GM20431 (cell line): ENCODE results near the gene RELN.
"Not testable (repeated sequence)": the region's sequence is repeated elsewhere in the genome, so short reads cannot be mapped to it uniquely, and the experiment has no call there.

ENCODE experiments used
- in situ Hi-C: fragments of 300-500 bp; cut with MseI, MboI; formaldehyde crosslinking; loops from one replicate; pipeline ENCODE4 v1.15.0; 2020; ENCODE audit warnings: low sequenced_read_pairs; ENCODE audit not compliant: unreplicated experiment

Gene RELN

GRCh38 chr7:103797647-103798307 lies 191.7 kb downstream of the RELN start:
- in situ Hi-C loops, result no loop called here

- in situ Hi-C loops, result no loop called here
Measured at GRCh38 chr7:103796327-103796962, 193.0 kb downstream of the RELN start.

GRCh38 chr7:103795787-103796186 lies 193.7 kb downstream of the RELN start:
- in situ Hi-C loops, result no loop called here

- in situ Hi-C loops, result no loop called here
Measured at GRCh38 chr7:103795107-103795506, 194.4 kb downstream of the RELN start.

- in situ Hi-C loops, result no loop called here
Measured at GRCh38 chr7:103794424-103794823, 195.0 kb downstream of the RELN start.

DNA sequence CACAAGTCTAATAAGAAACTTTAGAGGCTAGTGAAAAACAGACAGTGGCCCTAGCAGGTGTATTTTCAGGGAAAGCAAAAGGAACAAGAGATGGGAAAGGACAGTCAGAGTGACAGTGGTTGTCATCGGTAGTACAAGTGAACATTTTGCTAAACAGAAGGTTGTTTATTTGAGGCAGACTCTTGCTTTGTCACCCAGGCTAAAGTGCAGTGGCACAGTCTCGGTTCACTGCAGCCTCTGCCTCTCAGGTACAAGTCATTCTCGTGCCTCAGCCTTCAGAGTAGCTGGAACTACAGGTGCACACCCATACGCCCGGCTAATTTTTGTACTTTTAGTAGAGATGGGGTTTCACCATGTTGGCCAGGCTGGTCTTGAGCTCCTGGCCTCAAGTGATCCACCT lies 195.8 kb downstream of the RELN start:
- in situ Hi-C loops, result no loop called here

- in situ Hi-C loops, result no loop called here
Measured at GRCh38 chr7:103791894-103792293, 197.6 kb downstream of the RELN start.

- in situ Hi-C loops, result not testable (repeated sequence)
Measured at GRCh38 chr7:103787041-103787440, 202.4 kb downstream of the RELN start.

DNA sequence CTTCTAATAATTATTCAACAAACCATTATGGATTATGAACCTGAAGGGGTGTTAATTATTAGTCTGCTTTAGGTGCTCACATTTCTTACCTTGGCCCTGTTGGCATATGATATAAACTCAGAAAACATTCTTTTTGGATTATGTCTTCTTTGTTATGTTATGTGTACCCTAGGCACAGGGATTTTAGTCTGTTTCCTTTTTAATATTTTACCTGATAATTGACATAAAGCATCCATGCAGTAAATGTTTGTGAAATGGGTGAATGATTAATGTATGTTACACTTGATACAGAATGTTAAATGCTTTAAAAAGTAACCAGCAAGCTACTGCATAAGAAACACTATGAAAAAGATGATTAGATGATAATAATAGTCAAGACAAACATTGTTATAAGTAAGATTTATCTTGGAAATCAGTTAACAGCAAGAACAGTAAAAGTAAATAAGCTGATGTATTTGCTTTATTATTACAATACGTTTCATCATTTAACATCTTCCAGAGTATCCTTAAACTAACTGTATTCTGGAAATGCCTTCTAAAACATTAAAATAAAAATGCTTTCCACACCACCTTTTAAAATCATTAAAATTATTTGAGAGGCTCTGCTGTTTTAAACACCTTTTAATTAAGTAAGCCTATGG lies 204.7 kb downstream of the RELN start:
- in situ Hi-C loops, result no loop called here

- in situ Hi-C loops, result no loop called here
Measured at GRCh38 chr7:103781409-103781808, 208.0 kb downstream of the RELN start.

- in situ Hi-C loops, result not testable (repeated sequence)
Measured at GRCh38 chr7:103780561-103780960, 208.9 kb downstream of the RELN start.

DNA sequence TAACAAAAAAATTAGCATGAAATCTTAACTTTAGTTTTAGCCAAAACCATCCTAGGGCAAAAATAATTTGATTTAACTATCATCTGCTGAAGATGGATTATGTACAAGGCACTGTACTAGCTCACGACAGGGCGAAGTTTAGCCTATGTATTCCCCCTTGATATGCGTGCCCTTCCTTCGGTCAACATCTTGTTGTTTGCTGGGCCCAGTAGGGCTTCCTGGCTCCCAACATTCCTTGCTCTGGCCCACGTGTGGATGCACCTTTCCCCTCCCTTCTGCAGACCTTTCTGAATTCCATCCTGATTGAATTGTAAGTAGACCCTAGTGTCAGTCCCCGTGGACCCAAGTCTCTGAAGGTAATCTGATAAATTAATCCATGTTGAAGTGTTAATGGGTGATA lies 212.0 kb downstream of the RELN start:
- in situ Hi-C loops, result no loop called here

DNA sequence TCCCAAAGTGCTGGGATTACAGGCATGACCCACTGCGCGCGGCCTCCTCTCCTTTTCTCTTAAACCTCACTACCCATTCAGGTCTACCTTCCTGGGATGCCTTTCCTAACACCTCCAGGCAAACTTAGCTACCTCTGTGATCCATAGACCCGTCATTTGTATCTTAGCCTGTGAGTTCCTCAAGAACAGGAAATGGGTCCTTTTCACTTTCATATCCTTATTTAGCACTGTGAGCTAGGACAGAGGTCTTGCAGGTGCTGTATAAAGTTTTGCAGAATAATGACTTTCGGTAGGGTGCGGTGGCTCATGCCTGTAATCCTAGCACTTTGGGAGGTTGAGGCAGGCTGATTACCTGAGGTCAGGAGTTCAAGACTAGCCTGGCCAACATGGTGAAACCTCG lies 215.7 kb downstream of the RELN start:
- in situ Hi-C loops, result no loop called here

DNA sequence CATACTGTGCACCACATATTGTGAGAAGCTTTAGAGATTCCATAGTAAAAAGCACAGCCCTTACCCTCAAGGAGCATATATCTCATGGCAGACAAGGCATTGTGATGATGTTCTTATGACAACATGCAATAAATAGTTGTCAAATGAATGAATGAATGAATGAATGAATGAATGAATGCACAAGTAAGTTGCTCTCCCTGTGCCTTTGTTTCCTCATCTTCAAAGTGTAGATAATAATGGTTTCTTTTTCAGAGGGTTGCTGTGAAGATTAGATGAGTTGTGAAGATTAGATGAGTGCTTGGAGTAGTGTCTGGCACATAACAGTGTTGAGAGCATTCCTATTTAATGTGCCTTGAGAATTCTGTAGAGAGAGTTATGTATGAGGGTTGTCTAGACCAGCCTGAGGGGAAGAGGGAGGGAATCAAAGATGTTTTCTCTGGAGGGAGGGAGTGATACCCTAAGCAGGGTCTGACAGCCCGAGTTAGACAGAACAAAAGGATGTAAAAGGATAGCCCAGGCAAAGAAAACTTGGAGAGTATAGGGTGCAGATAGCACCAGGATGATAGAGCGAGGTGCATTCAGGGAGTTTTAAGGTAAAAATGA lies 217.2 kb downstream of the RELN start:
- in situ Hi-C loops, result no loop called here

- in situ Hi-C loops, result no loop called here
Measured at GRCh38 chr7:103771294-103771693, 218.2 kb downstream of the RELN start.

DNA sequence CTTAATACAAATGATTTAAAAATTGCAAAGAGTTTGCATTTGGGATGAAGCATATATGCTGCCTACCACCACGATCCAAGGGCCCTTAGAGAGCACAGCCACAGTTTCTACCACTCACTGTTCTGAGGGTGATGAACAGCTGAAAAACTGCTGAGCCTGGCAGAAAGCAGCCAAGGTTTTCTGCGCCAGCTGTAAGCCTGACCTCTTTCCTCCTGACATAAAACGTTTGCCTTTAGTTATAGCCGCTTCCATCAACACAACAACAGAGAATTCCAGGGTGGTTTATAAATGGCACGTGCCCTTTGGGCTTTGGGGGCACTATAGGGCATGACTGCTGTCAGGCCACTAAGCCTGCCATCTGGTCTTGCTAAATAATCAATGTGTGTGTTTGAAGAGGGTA lies 222.8 kb downstream of the RELN start:
- in situ Hi-C loops, result no loop called here

DNA sequence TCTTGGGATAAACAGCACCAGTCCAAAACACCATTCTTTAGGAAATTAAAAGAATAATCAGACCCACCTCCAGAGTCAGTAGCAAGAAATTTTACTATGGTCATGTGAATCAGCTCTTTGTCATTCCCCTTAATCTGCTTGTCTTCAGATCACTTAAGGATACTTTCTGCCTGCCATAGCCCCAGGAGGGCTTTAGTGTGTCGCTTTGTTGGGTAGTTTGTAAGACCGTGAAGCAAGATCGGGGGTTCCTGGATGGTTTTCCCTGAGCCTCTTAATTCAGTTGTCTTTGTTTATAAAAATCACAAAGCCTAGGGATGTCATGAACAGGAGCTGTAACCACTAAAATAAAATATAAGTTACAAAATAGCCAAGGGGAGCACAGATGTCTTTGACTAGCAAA lies 223.6 kb downstream of the RELN start:
- in situ Hi-C loops, result no loop called here

DNA sequence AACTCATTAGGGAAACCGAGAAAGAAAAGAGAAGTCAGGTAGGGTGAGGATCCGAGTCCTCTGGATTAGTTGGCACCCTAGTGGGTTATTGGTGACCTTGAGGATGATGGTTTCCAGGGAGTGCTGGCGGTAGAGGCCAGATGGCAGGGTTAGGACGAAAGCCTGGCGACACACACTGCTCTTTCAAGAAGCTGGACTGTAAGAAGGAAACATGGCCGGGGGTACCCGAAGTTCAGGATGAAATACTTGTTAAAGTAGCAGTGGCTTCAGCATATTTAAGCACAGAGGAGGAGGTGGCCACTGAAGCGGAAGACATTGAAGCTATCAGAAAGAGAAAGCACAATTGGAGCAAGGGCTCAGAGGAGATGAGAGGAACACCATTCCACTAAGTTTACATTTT lies 224.6 kb downstream of the RELN start:
- in situ Hi-C loops, result no loop called here

- in situ Hi-C loops, result no loop called here
Measured at GRCh38 chr7:103762877-103763276, 226.6 kb downstream of the RELN start.

GRCh38 chr7:103762065-103762760 lies 227.2 kb downstream of the RELN start:
- in situ Hi-C loops, result no loop called here

DNA sequence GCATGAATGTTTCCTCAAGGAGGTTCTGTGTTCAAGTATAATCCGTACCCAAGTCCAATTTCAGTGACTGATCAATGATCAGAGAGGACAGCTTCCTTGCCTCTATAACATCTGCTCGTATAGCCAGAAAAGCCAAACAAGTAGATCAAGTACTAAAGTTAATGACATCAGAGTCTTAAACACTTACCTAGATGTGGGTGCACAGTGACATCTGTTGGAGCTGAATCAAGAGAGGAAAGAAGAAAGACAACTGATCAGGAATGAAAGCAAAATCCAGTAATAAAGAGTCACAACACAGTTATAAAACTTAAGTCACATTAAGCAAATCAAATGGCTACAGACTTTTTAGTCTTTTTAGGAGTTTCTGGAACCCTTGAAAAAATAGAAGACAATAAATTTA lies 236.5 kb downstream of the RELN start:
- in situ Hi-C loops, result no loop called here
